ENCODE data around the gene MKRN2OS.

MKRN2OS gene

GRCh38 chr3:12495749-12496452 is 49.4 kb downstream of the MKRN2OS start:
- no peak overlapping the region for H3K4me3 ChIP-seq (ENCODE audit: low read depth, low read length)
- H3K27ac ChIP-seq (ENCODE audit: extremely low read depth, low read depth, low read length) = no peak overlapping the region
- H3K36me3 ChIP-seq (ENCODE audit: control insufficient read depth in 2 of 2, insufficient read depth in 1 of 2, low read length in 2 of 2) = peaks cover 8 to 89% of the 10 kb centered on the region in 2 experiments; a peak in 2 of 3 replicates
- TF ChIP-seq ZNF394 (tag by site-specific recombination; IDR thresholded peaks at IDR 0.05; ENCODE audit: borderline replicate concordance) = no peak
- TF ChIP-seq ZNF280D (tag by site-specific recombination; IDR thresholded peaks at IDR 0.05) = no peak
- no peak for TF ChIP-seq ZNF830 (tag by site-specific recombination; IDR thresholded peaks at IDR 0.05; ENCODE audit: low read depth)
- no peak for TF ChIP-seq ZBTB21 (tag by site-specific recombination; IDR thresholded peaks at IDR 0.05)
- no peak for TF ChIP-seq ZNF692 (tag by site-specific recombination; IDR thresholded peaks at IDR 0.05)
- no peak for TF ChIP-seq ZSCAN18 (tag by site-specific recombination; IDR thresholded peaks at IDR 0.05)
- no peak for TF ChIP-seq ZNF24 (tag by site-specific recombination; IDR thresholded peaks at IDR 0.05)
- TF ChIP-seq ZNF626 (tag by site-specific recombination; IDR thresholded peaks at IDR 0.05) = no peak
- TF ChIP-seq ZFP41 (tag by site-specific recombination; IDR thresholded peaks at IDR 0.05; ENCODE audit: borderline replicate concordance) = no peak
- no peak for TF ChIP-seq GFI1B (tag by site-specific recombination; IDR thresholded peaks at IDR 0.05)
- TF ChIP-seq ZNF133 (tag by site-specific recombination; IDR thresholded peaks at IDR 0.05) = no peak
- no peak for TF ChIP-seq HIC1 (tag by site-specific recombination; IDR thresholded peaks at IDR 0.05)
- TF ChIP-seq INSM2 (tag by site-specific recombination; IDR thresholded peaks at IDR 0.05) = no peak
- no peak for TF ChIP-seq SCRT2 (tag by site-specific recombination; IDR thresholded peaks at IDR 0.05)
- no peak for TF ChIP-seq RBAK (tag by site-specific recombination; IDR thresholded peaks at IDR 0.05)
- ChIA-PET CTCF (interaction anchor here (0.6 to 3.0 kb wide), 4 partner anchors 11 to 710 kb away, joined by 3 to 15 read pairs (median 6); partner anchors contain the start of gene TSEN2), POLR2A (no interaction called here)
- no peaks in the 10 kb centered on the region for H3K4me1 ChIP-seq (ENCODE audit: control insufficient read depth, insufficient read depth, low read length)
- no peaks in the 10 kb centered on the region for H3K9me3 ChIP-seq (ENCODE audit: control insufficient read depth, insufficient read depth, low read depth, low read length)

All from HEK293 (cell line).